Mammary epithelial cell (primary cell): ENCODE measurements around the gene IL23R.

Source experiments
- EZH2 ChIP-seq: IDR thresholded peaks from 2 replicates; pipeline ENCODE4 v1.6.1; 2012; ENCODE audit warnings: low read length, inconsistent platforms, borderline replicate concordance
- TF ChIP-seq, protein P1 (sequence below), 2 donors: IDR thresholded peaks in 1 of 2; conservative IDR thresholded peaks in 1 of 2; 2 replicates each; pipeline ENCODE4 v1.5.1; 2011 to 2012; ENCODE audit warnings: inconsistent platforms in 2 of 2, low read length in 2 of 2, mild to moderate bottlenecking in 2 of 2, control low read depth in 1 of 2, low read depth in 1 of 2; ENCODE audit not compliant: insufficient read depth in 1 of 2; ENCODE audit errors: extremely low read depth in 1 of 2

DNA sequence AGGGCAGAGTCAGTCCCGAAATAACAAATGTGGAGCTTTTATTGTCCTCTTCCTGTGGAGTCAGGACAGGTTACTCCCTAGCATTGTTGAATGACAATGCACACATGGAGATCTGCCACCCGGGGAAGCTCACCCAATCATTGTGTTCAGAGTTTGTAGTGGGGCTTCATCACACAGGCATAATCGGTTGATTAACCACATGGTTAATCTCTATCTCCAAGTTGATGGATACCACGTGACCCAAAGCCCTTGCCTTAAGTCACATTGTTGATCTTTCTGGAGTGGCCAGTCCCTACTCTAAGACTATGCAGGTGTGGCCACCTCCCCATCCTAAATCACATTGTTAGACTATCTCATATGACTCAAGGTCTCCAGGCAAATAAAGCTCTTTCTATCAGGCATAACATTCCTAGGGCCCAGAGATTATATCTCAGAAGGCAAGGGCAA is 28.9 kb upstream of the IL23R start:
- TF ChIP-seq, protein P1, sequence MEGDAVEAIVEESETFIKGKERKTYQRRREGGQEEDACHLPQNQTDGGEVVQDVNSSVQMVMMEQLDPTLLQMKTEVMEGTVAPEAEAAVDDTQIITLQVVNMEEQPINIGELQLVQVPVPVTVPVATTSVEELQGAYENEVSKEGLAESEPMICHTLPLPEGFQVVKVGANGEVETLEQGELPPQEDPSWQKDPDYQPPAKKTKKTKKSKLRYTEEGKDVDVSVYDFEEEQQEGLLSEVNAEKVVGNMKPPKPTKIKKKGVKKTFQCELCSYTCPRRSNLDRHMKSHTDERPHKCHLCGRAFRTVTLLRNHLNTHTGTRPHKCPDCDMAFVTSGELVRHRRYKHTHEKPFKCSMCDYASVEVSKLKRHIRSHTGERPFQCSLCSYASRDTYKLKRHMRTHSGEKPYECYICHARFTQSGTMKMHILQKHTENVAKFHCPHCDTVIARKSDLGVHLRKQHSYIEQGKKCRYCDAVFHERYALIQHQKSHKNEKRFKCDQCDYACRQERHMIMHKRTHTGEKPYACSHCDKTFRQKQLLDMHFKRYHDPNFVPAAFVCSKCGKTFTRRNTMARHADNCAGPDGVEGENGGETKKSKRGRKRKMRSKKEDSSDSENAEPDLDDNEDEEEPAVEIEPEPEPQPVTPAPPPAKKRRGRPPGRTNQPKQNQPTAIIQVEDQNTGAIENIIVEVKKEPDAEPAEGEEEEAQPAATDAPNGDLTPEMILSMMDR (conservative IDR thresholded peaks at IDR 0.05 in 1 of 2, IDR thresholded peaks at IDR 0.05 in 1 of 2; ENCODE audit: extremely low read depth in 1 of 2, insufficient read depth in 1 of 2, low read depth in 1 of 2, low read length in 2 of 2), result no peak
- TF ChIP-seq EZH2, result no peak
